Left lobe of liver (tissue), 2 donors: ENCODE measurements around the gene CLIP1. TPM values are rescaled to one million over a fixed set of nuclear protein-coding genes. Genes with fewer than 3 reads are reported as not detected.
A peak's percentile ranks its signal among the peaks of the same experiment; 100 is the strongest.
"Not testable (repeated sequence)": the region's sequence is repeated elsewhere in the genome, so short reads cannot be mapped to it uniquely, and the experiment has no call there.

Source experiments
- ATAC-seq: fragments of 200-7000 bp; cut with Tn5 transposase; one replicate; pipeline ENCODE4 v1.9.1; 2020; ENCODE audit warnings: mild to moderate bottlenecking, moderate library complexity
- DNase-seq: peaks from one replicate; pipeline ENCODE4 v3.0.0-alpha.2; 2020; ENCODE audit warnings: low spot score
- total RNA-seq: library from RNA; stranded (reverse); gene quantifications from one replicate; pipeline ENCODE4 v1.2.1, GENCODE V29; 2021
- donor health status: DM: no; HTN: no; CAD: no; lungs with moderate emphysema.
- donor health status: DM: no; HTN: yes; CAD: no.

Gene CLIP1
- total RNA-seq, 1 donor from 2014 or later: 38.9 TPM

DNA sequence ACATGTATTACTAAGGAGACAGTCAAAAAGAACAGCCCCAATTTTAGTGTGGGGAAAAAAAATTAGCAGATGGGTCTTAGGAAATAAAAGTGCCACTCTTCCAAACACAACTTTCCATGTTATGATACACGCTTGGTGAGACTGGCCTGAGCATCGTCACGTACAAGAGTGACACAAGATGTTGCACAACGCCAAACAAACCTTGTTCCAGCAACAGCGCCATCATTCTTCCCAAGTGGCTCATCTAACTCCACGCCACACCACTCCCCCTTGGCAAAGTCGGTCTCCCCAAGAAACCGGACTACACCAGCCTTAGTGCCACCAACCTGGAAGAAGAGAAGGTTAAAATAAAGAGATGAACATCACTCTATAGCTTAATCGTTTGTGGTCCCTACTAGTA, 58.7 kb downstream of the CLIP1 start:
- DNase-seq: no peak
- ATAC-seq: no peak

DNA sequence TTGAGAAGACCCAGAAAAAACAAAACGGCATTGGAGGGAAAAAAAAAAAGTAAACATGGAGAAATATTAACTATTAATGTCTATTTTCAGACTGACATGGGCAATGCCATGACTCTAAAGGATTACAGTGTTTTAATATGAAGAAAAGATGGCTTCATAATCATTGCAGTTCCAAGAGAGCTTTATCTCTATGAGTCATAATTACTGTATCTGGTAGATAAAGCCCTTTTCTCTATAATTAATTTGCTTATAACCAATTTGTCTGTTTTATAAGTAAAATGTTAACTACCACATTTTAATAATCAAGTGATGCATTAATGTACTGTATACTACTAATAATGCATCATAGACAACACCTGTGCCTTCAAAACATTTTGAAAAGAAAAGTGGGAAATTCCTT, 59.7 kb downstream of the CLIP1 start:
- no peak for DNase-seq
- no peak for ATAC-seq

DNA sequence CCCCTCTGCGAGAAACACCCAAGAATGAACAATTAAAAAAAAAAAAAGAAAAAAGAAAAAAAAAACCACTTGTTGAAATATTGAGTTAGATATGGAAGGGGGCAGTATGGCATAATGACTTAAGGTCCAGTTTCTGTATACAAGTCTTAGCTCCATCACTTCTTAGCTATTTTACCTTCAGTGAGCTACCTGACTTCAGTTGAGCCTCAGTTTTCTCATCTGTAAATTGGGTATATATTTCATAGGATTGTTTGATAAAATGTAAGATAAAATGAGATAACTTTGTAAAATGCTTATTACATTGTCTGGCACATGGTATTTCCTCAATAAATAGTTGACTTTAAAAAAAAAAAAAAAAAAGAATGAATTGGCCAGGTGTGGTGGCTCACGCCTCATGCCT, 64.1 kb downstream of the CLIP1 start:
- DNase-seq, ATAC-seq: not testable (repeated sequence)

DNA sequence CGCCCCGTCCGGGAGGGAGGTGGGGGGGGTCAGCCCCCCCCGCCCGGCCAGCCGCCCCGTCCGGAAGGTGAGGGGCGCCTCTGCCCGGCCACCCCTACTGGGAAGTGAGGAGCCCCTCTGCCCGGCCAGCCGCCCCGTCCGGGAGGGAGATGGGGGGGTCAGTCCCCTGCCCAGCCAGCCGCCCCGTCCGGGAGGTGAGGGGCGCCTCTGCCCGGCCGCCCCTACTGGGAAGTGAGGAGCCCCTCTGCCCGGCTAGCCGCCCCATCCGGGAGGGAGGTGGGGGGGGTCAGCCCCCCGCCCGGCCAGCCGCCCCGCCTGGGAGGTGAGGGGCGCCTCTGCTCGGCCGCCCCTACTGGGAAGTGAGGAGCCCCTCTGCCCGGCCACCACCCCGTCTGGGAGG, 64.9 kb downstream of the CLIP1 start:
- not testable (repeated sequence) for DNase-seq, ATAC-seq

DNA sequence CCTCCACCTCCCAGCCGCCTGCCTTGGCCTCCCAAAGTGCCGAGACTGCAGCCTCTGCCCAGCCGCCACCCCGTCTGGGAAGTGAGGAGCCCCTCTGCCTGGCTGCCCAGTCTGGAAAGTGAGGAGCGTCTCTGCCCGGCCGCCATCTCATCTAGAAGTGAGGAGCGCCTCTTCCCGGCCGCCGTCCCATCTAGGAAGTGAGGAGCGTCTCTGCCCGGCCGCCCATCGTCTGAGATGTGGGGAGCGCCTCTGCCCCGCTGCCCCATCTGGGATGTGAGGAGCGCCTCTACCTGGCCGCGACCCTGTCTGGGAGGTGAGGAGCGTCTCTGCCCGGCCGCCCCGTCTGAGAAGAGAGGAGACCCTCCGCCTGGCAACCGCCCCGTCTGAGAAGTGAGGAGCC, 65.5 kb downstream of the CLIP1 start:
- DNase-seq, ATAC-seq: not testable (repeated sequence)

DNA sequence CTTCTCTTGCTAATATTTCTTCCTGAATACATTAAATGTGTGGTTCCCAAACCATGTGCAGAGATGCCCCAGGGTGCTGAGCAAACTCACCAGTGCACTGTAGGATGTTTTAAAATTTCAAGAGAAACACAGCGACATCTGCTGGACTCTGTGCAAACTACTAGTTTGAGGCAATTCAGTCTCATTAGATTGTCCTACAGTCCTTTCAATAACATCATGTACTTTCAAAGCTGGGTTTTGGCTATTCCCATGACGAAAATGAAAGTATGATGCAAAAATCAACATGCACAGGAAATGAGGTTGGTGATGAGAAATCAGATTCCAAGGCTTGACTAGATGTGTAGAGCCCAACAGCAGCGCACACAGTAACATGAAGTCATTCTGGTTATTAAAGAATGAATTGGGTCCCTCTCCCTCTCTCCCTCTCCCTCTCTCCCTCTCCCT, 66.3 kb downstream of the CLIP1 start:
- ATAC-seq (peak; percentile 92), DNase-seq (no peak)

DNA sequence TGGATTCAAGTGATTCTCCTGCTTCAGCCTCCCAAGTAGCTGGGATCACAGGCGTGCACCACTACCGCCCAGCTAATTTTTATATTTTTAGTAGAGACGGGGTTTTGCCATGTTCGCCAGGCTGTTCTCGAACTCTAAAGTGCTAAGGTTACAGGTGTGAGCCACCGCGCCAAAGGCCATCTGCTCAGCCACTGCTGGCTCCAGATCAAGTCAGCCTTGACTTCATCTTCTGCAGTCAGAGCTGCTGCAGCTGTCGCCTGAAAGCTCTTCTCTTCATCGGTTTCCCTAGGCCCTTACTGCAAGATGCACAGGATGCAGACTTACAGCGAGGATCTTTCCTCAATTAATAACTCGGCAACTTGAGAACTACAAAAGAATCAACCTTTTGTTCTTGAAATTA, 66.8 kb downstream of the CLIP1 start:
- ATAC-seq (no peak), DNase-seq (no peak)

DNA sequence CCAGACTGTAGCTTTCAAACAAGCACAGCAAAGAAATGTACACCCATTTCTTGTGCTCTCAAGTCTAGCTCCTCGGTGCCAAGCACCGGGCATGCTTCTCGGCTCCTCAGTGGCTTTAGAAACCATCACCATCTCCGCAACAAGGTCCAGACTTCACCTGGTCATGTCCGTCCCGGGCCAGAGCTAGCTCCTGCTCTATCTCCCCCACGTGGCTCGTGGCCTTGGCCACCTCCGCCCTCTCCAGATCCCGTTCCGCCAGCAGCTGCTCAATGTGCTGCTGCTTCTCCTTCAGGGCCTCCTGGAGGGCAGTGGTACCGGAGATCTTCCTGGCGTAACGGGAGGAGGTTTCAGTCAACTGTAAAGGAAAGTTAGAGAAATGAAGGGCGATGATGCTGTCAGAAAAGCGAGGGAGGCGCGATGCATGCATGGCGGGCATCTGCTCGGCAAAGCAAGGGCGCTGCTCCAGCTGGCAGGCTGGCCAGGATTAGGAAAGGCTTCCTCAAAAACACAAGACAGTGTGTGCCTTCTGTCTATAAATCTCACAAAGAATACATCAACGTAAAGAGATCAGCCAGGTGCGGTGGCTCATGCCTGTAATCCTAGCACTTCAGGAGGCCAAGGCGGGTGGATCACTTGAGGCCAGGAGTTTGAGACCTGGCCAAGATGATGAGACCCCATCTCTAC, 67.4 kb downstream of the CLIP1 start:
- ATAC-seq (no peak), DNase-seq (no peak)

DNA sequence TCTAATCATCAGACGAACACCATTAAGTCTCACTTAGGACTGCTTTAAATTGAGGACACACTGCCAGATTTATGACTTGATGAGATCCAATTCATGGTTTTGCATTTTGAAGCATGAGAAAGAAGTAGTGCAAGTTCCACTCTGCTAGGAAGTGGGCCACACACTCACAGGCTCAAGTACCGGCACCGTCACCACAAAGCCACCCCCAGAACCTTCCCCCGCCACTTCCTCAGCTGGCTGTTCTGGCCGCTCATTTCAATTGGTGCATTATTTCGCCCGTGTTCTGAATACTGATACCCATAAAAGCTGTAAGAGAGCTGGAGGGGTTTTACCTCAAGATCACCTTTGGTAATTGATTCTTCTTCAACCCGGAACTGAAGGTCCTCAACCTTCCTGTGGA, 70.1 kb downstream of the CLIP1 start:
- no peak for DNase-seq
- no peak for ATAC-seq

DNA sequence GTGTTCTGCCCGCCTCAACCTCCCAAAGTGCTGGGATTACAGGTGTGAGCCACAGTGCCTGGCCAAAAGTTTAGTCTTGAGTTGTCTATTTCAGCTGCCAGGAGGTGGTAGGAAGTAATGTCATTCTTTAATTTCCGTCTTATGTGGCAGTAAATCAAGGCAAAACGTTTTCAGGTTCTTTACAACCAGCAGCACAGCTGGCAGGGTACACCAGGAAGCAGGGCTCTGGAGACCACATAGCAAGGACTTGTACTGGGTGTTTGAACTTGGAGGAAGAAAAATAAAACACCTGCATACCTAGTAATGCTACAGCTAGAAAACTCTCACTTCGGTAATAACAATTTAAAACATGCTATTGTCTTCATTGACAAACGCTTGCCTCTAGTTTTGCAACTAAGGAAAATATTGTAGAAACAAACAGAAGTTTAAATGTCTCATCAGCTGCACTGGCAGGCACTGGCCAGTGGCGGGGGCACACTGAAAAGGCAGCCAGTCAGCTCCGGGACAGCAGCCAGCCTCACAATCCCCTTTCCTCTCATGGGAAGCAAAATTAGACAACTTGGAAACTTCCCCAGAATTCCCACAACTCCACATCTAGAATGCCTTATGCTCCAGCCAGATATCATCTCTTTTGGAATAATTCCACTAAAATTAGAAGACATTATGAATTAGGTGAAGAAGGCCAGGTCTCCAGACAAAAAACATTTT, 72.2 kb downstream of the CLIP1 start:
- ATAC-seq (peak; percentile 92), DNase-seq (peak; percentile 77)

DNA sequence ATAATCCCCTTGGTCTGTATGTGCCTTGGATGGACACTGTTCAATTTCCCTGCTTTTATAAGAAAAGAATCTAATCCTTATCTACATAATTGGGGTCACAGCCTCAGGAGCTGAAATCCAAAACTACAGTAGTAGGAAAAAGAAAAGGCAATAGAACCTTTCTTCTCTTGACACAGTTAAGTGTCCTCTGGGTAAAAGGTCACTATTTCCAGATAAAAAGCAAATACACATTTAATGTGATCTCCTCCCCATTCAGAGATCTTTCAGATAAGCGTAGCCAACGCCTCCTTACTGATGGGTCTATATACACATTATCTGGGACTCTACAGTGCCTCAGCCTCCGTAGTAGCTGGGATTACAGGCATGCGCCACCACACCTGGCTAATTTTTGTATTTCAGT, 73.4 kb downstream of the CLIP1 start:
- ATAC-seq (peak; percentile 68), DNase-seq (no peak)

DNA sequence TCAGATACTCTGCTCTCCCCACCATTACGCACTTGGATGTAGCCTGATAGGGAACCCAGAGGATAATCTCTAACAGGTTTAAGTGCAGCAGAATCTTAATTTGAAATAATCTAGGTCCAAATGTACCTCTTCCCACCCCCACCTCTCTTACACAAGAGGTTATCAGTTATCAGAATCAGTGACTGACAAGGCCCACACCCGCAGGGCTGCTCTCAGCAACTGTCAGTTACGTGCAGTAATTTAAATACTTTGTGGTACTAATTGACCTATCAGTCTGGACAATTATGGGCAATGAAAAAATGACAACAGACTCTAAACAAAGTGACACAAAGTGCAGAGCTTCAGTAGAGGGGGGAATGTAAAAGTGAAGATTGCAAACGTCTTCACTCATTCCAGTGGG, 74.0 kb downstream of the CLIP1 start:
- DNase-seq: no peak
- ATAC-seq: no peak

DNA sequence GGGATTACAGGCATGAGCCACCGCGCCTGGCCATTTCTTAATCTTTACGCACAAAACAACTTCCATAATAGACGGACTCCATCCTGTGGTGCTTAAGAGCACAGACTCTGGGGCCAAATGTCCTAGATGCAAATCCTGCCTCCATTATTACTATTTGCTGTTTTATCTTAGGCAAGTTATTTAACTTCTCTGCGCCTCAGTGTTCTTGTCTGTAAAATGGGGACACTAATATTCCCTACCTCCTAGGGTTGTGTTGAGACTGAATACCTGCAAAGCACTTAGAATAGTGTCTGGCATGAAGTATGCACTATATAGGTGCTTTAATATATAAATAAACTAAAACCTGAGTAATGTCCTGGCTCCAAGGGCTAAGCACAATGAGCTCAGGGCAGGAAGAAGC, 76.4 kb downstream of the CLIP1 start:
- DNase-seq (no peak), ATAC-seq (no peak)

DNA sequence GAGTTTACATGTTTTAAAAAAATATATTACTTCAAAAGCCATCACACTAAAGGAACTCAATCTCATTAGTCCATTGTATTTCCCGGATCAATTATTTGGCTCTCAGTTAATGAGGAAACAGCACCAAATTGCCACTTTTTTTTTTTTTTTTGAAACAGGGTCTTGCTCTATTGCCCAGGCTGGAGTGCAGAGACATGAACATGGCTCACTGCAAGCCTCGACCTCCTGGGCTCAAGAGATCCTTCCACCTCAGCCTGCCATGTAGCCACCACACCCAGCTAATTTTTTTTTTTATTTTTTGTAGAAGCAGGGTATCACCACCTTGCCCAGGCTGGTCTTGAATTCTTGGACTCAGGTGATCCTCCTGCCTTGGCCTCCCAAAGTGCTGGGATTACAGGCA, 77.4 kb downstream of the CLIP1 start:
- DNase-seq (no peak), ATAC-seq (no peak)

DNA sequence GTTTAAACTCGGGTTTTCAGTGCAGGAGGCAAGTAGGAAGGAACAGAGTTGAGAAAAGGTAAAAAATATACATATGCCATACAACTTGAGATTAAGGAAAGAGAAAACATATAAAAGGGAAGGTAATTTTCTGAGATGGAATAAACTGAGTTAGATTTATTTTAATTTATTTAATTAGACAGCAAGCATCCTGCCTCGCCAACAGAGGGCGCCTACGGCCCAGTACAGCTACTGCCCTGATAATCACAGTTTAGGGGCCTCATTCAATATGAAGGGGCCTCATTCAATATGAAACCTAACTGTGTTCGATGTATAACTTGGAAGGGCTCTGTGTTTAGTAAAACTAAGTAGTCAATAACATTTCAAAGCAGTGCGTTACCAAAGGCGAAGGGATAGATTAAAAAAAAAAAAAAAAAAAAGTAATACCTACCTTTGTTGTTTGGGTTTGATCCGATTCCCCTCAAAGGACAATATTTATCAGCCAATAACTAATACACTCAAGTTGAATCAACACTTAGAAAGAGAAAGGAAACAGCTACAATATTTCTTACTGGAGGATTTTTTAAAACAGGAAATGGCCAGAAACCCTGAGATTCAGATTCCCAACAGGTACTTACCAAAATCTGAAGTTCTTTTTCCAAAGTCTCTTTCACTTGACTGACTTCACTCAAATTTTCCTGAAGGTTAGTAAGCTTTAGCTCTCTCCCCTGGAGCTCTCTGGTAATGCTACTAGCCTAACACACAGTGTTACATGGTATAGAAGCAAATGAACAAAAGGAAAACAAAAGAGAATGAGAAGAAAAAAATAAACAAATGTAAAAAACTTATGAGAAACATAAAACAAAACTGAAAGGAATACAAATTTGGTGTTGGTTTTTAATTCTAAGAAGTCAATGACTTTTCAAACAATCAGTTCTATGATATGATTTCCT, 86.2 kb downstream of the CLIP1 start:
- ATAC-seq (peak; percentile 78), DNase-seq (no peak)

DNA sequence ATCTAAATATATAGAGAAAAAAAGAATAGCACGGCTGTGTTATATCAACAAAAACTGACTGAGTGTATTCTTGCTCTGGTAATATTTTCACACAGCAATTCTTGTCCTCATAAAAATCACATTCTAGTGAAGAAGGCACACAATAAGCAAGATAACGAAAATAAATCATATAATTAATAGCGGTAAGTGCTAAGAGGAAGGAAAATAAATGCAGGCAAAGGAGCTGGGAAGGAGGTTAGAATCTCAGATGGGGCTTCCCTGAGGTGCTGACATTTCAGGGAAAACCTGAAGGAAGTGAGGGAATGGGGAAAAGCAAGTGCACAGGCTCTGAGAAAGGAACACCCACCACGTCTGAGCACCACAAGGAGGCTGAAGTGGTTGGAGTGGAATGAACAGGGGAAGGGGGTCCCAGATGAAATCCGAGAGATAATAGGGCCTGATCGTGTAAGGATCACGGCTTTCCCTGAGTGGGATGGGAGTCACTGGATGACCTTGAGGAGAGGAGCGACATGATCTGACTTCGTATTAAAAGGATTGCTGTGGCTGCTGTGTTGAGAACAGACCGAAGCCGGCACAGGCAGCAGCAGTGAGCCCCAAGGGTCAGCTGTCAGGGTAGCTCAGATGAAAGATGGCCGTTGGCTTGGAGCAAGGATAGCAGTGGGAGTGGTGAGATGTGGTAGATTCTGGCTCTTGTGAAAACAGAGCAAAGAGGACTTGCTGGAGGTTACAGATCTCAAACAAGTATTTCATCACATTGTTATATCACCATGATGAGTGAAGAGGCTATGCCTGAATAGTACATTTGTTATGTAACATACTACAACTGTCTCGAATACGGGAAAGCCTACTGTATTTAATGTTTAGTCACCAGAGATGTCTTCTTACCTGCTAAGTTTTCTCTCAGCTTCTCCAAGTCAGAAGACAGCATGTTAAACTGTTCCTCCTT, 89.1 kb downstream of the CLIP1 start:
- DNase-seq: no peak
- peak; percentile 83 for ATAC-seq

DNA sequence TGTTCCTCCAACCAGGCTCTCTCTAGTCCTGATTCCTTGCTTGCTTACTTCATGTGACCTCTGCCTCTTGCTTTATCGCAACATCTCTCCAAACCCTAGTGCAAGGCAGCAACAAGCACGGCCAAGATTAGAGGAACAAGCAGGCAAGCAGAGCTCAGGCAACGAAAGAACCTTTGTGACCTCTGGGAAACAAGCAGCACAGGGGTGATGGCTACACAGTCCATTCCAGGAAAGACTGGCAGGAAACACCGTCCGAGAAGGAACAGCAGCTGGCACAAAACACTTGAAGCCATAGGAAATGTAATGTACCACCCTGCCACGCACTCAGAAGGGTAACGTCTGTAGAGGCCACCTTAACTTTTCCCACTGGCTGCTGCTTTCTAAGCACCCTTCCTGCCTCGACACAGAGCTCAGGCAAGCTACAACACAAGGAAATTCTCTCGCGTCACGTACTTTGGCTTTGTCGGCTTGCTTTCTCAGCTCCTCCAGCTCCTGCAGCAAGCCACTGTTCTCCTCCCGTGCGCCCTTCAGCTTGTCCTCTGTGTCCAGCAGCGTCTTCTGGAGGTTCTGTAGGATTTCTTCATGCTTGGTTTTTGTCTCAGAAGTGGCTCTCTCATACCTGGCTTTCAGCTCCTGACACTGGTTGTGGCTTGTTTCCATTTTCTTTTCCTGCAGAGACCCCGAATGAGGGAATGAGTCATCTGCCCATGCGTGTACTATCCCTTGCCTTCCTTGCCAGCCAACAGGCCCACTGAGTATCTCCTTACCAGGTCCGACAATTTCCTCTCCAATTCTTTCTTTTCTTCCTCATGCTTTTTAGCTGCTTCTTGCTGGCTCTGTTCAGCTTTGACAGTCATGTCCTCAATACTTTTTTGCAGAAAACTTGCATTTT, 94.7 kb downstream of the CLIP1 start:
- DNase-seq (no peak), ATAC-seq (peak; percentile 85)

DNA sequence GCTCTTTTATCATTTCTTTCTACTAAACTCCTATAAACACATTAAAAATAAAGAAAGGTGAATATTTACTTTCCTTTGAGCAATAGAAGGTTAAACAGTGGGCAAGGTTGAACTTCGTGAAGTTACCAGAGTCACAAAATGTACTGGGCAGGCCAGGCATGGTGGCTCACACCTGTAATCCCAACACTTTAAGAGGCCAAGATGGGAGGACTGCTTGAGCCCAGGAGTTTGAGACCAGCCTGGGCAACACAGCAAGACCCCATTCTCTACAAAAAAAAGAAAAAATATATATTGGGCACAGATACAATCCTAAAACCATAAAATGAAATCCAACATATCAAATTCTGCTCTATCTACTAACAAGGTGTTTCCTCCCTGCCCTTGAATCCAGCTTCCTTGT, 95.5 kb downstream of the CLIP1 start:
- no peak for ATAC-seq
- DNase-seq: no peak

DNA sequence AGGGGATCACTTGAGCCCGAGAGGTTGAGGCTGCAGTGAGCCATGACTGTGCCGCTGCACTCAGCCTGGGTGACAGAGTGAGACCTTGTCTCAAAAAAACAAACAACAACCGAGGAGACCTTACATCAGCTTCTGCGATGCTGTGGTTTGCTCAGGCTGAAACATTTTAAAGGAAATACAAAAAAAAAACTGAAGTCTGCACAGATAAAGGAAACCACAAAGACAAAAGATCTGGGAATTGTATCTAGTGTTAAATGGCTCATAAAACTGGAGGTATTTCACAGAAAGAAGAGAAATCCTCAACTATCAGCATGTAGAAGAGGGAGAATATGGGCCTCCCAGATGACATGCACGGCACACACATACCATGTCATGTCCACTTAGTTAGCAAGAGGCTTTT, 95.9 kb downstream of the CLIP1 start:
- DNase-seq (no peak), ATAC-seq (no peak)
